NCI-H2081 (cell line): Measurements from ENCODE around the gene IL7R.
"Not testable (repeated sequence)": the region's sequence is repeated elsewhere in the genome, so short reads cannot be mapped to it uniquely, and the experiment has no call there.

Experiments used
- DNase-seq, 2 experiments: peaks; one replicate each; lab custom pipeline; 2025; lab: John Stamatoyannopoulos, UW

Gene IL7R

GRCh38 chr5:35876454-35876853 lies 19.8 kb downstream of the IL7R start:
- no peak for DNase-seq

GRCh38 chr5:35876922-35877321 lies 20.2 kb downstream of the IL7R start:
- no peak for DNase-seq

- no peak for DNase-seq
These were observed 21.0 kb downstream of the IL7R start for GRCh38 chr5:35877655-35878054.

GRCh38 chr5:35878079-35878478 lies 21.4 kb downstream of the IL7R start:
- DNase-seq = no peak

GRCh38 chr5:35879096-35879495 lies 22.4 kb downstream of the IL7R start:
- DNase-seq = no peak

GRCh38 chr5:35879649-35880048 lies 23.0 kb downstream of the IL7R start:
- DNase-seq = no peak

GRCh38 chr5:35880156-35880555 lies 23.5 kb downstream of the IL7R start:
- no peak for DNase-seq

- DNase-seq = no peak
These were observed 25.1 kb downstream of the IL7R start for GRCh38 chr5:35881758-35882157.

GRCh38 chr5:35884191-35884769 lies 27.6 kb downstream of the IL7R start:
- DNase-seq = no peak

- no peak for DNase-seq
These were observed 28.1 kb downstream of the IL7R start for GRCh38 chr5:35884773-35885172.

- DNase-seq = no peak
These were observed 29.7 kb downstream of the IL7R start for GRCh38 chr5:35886381-35886780.

- DNase-seq = no peak
These were observed 30.8 kb downstream of the IL7R start for GRCh38 chr5:35887321-35888100.

GRCh38 chr5:35890021-35891020 lies 33.6 kb downstream of the IL7R start:
- DNase-seq = no peak

GRCh38 chr5:35892799-35893198 lies 36.1 kb downstream of the IL7R start:
- DNase-seq = not testable (repeated sequence)

GRCh38 chr5:35894131-35894530 lies 37.4 kb downstream of the IL7R start:
- no peak for DNase-seq

- no peak for DNase-seq
These were observed 42.4 kb downstream of the IL7R start for GRCh38 chr5:35898952-35899660.

- DNase-seq = no peak
These were observed 43.1 kb downstream of the IL7R start for GRCh38 chr5:35899800-35900199.

GRCh38 chr5:35900972-35901695 lies 44.4 kb downstream of the IL7R start:
- DNase-seq = no peak

- DNase-seq = no peak
These were observed 45.5 kb downstream of the IL7R start for GRCh38 chr5:35902046-35902672.

GRCh38 chr5:35903631-35904203 lies 47.0 kb downstream of the IL7R start:
- no peak for DNase-seq
